ENCODE measurements around the gene SLIT3.
"Not testable (repeated sequence)": the region's sequence is repeated elsewhere in the genome, so short reads cannot be mapped to it uniquely, and the experiment has no call there.

Gene SLIT3

GRCh38 chr5:168663276-168664004 is 637.5 kb downstream of the SLIT3 start:
- FAIRE-seq (no peak), DNase-seq (ENCODE audit: extremely low spot score, insufficient read length, low read depth) (no peak)

- no peak for FAIRE-seq
- DNase-seq (ENCODE audit: extremely low spot score, insufficient read length, low read depth) = no peak
These were observed 639.1 kb downstream of the SLIT3 start for GRCh38 chr5:168661593-168662485.

- DNase-seq (ENCODE audit: extremely low spot score, insufficient read length, low read depth) (no peak), FAIRE-seq (no peak)
These were observed 640.2 kb downstream of the SLIT3 start for GRCh38 chr5:168660691-168661090.

GRCh38 chr5:168659286-168659847 is 641.6 kb downstream of the SLIT3 start:
- FAIRE-seq = no peak
- no peak for DNase-seq (ENCODE audit: extremely low spot score, insufficient read length, low read depth)

- FAIRE-seq = no peak
- DNase-seq (ENCODE audit: extremely low spot score, insufficient read length, low read depth) = no peak
These were observed 642.5 kb downstream of the SLIT3 start for GRCh38 chr5:168658394-168658793.

GRCh38 chr5:168656633-168657032 is 644.3 kb downstream of the SLIT3 start:
- DNase-seq (ENCODE audit: extremely low spot score, insufficient read length, low read depth) (no peak), FAIRE-seq (no peak)

GRCh38 chr5:168655316-168655715 is 645.6 kb downstream of the SLIT3 start:
- FAIRE-seq = no peak
- DNase-seq (ENCODE audit: extremely low spot score, insufficient read length, low read depth) = no peak

- FAIRE-seq (no peak), DNase-seq (ENCODE audit: extremely low spot score, insufficient read length, low read depth) (no peak)
These were observed 646.7 kb downstream of the SLIT3 start for GRCh38 chr5:168654211-168654721.

- DNase-seq (ENCODE audit: extremely low spot score, insufficient read length, low read depth) (no peak), FAIRE-seq (no peak)
These were observed 647.3 kb downstream of the SLIT3 start for GRCh38 chr5:168653626-168654025.

GRCh38 chr5:168651648-168652047 is 649.3 kb downstream of the SLIT3 start:
- no peak for FAIRE-seq

GRCh38 chr5:168649306-168649705 is 651.6 kb downstream of the SLIT3 start:
- DNase-seq (ENCODE audit: extremely low spot score, insufficient read length, low read depth) (no peak), FAIRE-seq (no peak)

More at GRCh38 chr5:168651648-168652047, 649.3 kb downstream of the SLIT3 start:
- DNase-seq (ENCODE audit: extremely low spot score, insufficient read length, low read depth) = no peak

GRCh38 chr5:168648576-168648975 is 652.4 kb downstream of the SLIT3 start:
- no peak for FAIRE-seq

GRCh38 chr5:168648016-168648415 is 652.9 kb downstream of the SLIT3 start:
- FAIRE-seq = no peak
- no peak for DNase-seq (ENCODE audit: extremely low spot score, insufficient read length, low read depth)

More at GRCh38 chr5:168648576-168648975, 652.4 kb downstream of the SLIT3 start:
- DNase-seq (ENCODE audit: extremely low spot score, insufficient read length, low read depth) = no peak

GRCh38 chr5:168647083-168647482 is 653.9 kb downstream of the SLIT3 start:
- DNase-seq (ENCODE audit: extremely low spot score, insufficient read length, low read depth) (no peak), FAIRE-seq (no peak)

- DNase-seq (ENCODE audit: extremely low spot score, insufficient read length, low read depth) = no peak
- FAIRE-seq = no peak
These were observed 654.6 kb downstream of the SLIT3 start for GRCh38 chr5:168646335-168646734.

- no peak for FAIRE-seq
- no peak for DNase-seq (ENCODE audit: extremely low spot score, insufficient read length, low read depth)
These were observed 655.7 kb downstream of the SLIT3 start for GRCh38 chr5:168645195-168645594.

GRCh38 chr5:168642019-168642418 is 658.9 kb downstream of the SLIT3 start:
- DNase-seq (ENCODE audit: extremely low spot score, insufficient read length, low read depth) (no peak), FAIRE-seq (no peak)

- not testable (repeated sequence) for FAIRE-seq; DNase-seq (ENCODE audit: extremely low spot score, insufficient read length, low read depth)
These were observed 662.1 kb downstream of the SLIT3 start for GRCh38 chr5:168638846-168639245.

GRCh38 chr5:168637793-168638192 is 663.1 kb downstream of the SLIT3 start:
- DNase-seq (ENCODE audit: extremely low spot score, insufficient read length, low read depth) (no peak), FAIRE-seq (no peak)

- FAIRE-seq (no peak), DNase-seq (ENCODE audit: extremely low spot score, insufficient read length, low read depth) (no peak)
These were observed 663.7 kb downstream of the SLIT3 start for GRCh38 chr5:168637281-168637680.

- not testable (repeated sequence) for FAIRE-seq; DNase-seq (ENCODE audit: extremely low spot score, insufficient read length, low read depth)
These were observed 670.0 kb downstream of the SLIT3 start for GRCh38 chr5:168630958-168631357.

Measured in GM18507 (cell line).